Subcutaneous adipose tissue (tissue), 4 donors: ENCODE data around the gene DHH. TPM values are rescaled to one million over a fixed set of nuclear protein-coding genes. Genes with fewer than 3 reads are reported as not detected.

Source experiments
- CTCF ChIP-seq: fragments of 450-650 bp; IDR thresholded peaks from one replicate; pipeline ENCODE4 v1.5.1; 2016; ENCODE audit warnings: low read depth, mild to moderate bottlenecking, control low read depth, antibody characterized with exemption, moderate library complexity
- total RNA-seq, 4 donors: library from RNA; depleted of rRNA; stranded (reverse); fragments of >200 nt; gene quantifications; one replicate each; pipeline ENCODE4 v1.1.0, GENCODE V29; 2016

The DHH gene
- total RNA-seq, 4 donors from 2014 or later, result 0.34 to 1.9 (median 0.46) TPM

GRCh38 chr12:49091836-49092085 is 2.8 kb downstream of the DHH start:
- no peak for TF ChIP-seq CTCF

GRCh38 chr12:49091056-49091835 is 3.4 kb downstream of the DHH start:
- TF ChIP-seq CTCF, result no peak

- TF ChIP-seq CTCF, result no peak
These were observed 4.5 kb downstream of the DHH start for GRCh38 chr12:49089821-49090773.

GRCh38 chr12:49088932-49089330 is 5.7 kb downstream of the DHH start:
- TF ChIP-seq CTCF, result no peak

- TF ChIP-seq CTCF, result no peak
These were observed 6.3 kb downstream of the DHH start for GRCh38 chr12:49088150-49088931.

GRCh38 chr12:49086116-49086515 is 8.5 kb downstream of the DHH start:
- TF ChIP-seq CTCF, result no peak

GRCh38 chr12:49084438-49084837 is 10.2 kb downstream of the DHH start:
- no peak for TF ChIP-seq CTCF
